Jurkat, Clone E6-1 (cell line): ENCODE results near the gene TNFSF4. TPM values are rescaled to one million over a fixed set of nuclear protein-coding genes. Genes with fewer than 3 reads are reported as not detected.
"Not testable (repeated sequence)": the region's sequence is repeated elsewhere in the genome, so short reads cannot be mapped to it uniquely, and the experiment has no call there.

Source experiments
- DNase-seq: peaks from one replicate; pipeline ENCODE4 v3.0.0-alpha.2; 2011; ENCODE audit warnings: low read depth, low spot score
- H3K4me3 ChIP-seq: 2 replicates; pipeline ENCODE4 v1.5.1; 2011; ENCODE audit warnings: mild to moderate bottlenecking, low read length, control low read depth, moderate library complexity
- polyA plus RNA-seq: library from polyadenylated mRNA; unstranded; fragments of >200 nt; gene quantifications from one replicate; pipeline ENCODE4 v1.2.1, GENCODE V29; 2012; ENCODE audit warnings: missing spikeins; ENCODE audit not compliant: insufficient read length, insufficient read depth

The TNFSF4 gene, protein sequence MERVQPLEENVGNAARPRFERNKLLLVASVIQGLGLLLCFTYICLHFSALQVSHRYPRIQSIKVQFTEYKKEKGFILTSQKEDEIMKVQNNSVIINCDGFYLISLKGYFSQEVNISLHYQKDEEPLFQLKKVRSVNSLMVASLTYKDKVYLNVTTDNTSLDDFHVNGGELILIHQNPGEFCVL
- 1.2 TPM for polyA plus RNA-seq

DNA sequence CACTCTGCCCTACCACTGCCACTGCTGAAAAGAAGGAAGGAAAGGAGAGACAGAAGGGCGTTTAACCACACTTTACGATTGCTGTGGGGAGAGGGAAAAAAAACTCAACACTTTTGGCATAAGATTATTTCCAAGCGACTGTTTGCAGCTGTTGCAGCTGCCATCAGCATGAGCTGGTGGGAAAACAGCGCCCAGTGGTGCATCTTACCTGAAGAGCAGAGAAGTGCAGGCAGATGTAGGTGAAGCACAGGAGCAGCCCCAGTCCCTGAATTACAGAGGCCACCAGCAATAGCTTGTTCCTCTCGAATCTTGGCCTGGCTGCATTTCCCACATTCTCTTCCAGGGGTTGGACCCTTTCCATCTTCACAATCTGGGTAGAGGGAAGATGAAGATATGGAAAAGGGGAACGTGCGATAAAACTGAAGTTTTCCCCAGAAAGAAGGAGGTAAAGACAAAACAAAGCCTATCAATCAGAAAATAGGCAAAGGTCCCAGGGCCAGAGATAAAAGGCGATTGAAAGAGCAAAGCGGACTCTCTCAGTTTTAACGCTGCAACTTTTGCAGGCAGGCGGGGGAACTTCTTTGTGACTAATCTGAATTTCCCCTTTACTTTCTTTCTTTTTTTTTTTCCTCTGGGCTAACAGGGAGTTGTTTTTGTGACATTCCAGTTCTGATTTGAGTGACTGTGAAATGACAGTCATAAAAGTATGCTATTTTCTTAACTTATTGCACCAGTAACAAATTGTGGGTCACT lies at the start of gene TNFSF4:
TSS of gene TNFSF4 (minus strand) at position 516 of the 753 bp plus-strand sequence. CDS start at position 361, 155 bp downstream.
- peak; percentile 94 for DNase-seq
- peak within 1 kb of the TSS; percentile 40 for H3K4me3 ChIP-seq

DNA sequence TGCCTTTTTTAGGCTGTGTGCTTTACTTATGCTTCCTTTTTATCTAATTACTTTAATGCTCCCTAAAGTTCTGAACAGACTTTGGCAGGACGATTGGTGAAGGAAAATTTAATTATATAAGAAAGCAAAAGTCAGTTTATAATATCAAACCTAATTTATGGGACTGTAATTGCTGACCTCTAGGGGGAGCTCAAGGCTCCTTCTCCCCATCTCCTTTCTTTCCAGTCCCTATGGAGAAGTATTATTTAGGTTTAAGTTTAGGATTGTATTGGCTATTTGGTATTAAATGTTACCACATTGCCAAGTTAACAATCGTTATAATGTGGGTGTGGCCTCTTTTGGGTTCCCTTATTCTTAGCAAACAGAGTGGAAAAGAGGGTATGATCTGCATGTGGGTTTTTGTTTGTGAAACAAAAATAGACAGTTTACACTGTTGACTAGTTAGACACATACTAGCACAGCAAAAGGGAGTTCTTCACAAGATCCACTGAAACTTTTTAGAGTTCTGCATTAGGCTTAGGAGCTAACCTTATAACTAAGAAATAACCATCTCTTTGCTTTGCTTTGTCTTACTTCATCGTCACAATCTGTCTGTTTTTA lies 48.2 kb upstream of the TNFSF4 start:
- H3K4me3 ChIP-seq: no peak overlapping the region
- DNase-seq: peak; percentile 2

DNA sequence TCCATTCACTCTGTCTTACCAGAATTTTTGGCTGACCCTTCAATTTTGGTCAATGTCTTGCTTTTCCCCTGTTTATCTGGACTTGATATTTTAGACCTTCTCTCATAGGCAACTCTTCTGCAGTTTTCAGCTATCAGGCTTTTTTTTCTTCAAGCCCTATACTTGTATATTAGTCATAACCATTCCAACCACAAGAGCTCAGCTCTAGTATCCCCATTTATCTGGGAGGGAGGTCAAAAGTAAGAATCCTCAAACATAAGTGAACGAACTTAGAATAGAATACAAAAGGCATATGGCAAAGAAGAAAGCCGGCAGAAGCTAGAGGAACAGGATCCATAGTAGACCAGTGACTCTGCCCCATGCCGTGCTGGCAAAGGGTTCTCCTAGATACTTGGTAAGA lies 45.9 kb upstream of the TNFSF4 start:
- no peak for DNase-seq
- H3K4me3 ChIP-seq: no peak overlapping the region

DNA sequence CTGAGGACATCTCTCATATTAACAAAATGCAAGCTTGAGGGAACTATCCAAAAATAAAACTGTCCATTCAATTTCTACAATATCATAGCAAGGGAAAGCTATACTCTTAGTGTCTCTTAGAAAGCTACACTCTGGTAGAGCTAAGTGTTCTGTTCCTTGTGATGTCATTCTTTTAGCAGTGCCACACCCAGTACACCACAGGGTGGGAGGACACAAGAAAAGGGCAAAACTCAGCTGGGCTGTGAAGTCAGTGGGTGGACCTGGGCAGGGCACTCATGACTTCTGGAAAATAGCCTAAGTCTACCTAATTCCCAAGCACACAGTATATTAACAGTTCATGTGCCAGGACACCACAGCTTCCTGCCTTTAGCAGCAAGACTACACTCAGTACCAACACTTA lies 42.2 kb upstream of the TNFSF4 start:
- no peak for DNase-seq

DNA sequence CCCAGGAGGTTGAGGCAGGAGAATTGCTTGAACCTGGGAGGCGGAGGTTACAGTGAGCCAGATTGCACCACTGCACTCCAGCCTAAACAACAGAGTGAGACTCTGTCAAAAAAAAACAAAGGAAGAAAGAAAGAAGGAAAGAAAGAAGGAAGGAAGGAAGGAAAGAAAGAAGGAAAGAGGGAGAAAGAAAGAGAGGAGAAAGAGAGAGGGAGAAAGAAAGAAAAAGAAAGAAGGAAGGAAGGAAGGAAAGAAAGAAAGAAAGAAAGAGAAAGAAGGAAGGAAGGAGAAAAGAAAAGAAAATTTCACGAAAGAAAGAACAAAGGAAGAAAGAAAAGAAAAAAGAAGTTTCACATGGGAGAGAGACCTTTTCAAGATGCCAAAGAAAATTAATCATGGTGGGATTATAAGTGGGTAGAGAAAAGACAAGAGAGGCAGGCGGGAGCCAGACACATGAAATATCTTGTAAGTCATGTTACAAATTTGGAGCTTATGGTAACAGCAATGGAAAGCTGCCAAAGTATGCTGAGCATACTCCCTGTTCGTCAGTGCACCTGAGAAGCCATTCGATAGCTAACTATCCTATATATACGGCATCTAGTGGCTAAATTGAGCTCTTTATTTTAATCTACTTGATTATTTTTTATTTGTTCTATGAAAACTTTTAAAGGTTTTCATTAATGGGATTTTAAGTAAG lies 41.3 kb upstream of the TNFSF4 start:
- H3K4me3 ChIP-seq: no peak overlapping the region
- DNase-seq: no peak

More for the DNA sequence above, 42.2 kb upstream of the TNFSF4 start:
- H3K4me3 ChIP-seq: no peak overlapping the region

DNA sequence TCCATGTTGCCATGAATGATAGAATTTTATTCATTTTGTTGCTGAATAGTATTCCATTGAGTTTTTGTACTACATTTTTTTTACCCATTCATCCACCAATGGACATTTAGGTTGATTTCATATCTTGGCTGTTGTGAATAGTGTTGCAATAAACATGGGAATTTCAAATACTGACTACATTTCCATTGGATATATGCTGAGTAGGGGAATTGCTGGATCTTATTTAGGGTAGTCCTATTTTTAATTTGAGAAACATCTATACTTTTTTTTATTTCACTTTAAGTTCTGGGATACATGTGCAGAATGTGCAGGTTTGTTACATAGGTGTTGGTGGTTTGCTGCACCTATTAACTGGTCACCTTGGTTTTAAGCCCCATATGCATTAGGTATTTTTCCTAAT lies 38.8 kb upstream of the TNFSF4 start:
- no peak overlapping the region for H3K4me3 ChIP-seq
- DNase-seq: no peak

DNA sequence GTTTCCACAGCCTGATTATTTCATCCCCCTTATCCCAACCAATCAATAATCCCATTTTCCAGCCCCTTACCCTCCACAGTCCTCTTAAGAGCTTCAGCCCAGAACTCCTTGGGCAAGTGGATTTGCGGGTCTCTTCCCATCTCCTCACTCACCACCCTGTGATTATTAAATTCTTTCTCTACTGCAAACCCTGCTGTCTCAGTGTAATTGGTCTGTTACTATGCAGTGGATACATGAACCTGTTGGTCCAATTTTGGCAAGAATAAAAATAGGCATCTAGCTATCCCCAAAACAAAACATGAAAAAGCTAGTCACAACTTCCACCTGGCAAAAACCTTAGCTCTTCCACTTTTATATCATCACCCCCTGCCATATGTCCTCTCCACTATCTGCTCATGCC lies 36.2 kb upstream of the TNFSF4 start:
- no peak for DNase-seq
- H3K4me3 ChIP-seq: no peak overlapping the region

DNA sequence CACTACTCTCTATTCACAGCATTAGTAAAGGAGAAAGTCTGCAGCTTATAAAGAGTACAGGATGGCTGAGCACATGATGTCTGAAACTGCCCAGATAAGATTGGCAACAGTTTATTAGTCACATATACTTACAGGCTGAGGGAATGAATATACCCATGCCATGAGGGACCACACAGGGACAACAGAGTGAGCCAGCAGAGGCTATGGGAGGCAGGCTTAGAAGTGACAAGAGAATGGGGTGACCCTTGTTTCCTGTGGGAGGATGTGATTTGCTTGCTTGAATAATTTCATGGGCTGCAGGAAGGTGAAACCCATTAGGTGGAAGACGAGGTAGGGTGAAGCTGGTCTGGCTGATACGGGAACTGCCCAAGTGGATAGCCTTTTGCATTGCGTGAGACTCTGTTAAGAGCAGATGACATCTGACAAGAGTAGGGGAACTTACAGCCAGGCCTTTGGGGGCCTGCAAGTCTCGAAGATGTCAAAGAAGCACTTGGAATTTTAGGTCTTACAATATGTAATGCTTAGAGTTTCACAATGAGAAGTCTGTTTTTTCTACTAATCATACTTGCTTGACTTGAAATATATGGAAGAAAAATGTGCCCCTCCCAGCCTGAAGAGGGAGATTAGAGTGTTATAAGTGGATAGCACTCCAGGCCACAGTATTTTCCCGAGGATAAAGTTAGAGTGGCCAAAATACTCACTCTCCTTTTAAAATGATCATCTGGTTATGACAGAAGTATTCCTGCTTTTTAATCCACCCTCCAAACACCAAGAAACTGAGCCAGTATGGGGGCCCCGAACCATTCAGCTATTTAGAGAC lies 34.6 kb upstream of the TNFSF4 start:
- no peak for DNase-seq
- no peak overlapping the region for H3K4me3 ChIP-seq

DNA sequence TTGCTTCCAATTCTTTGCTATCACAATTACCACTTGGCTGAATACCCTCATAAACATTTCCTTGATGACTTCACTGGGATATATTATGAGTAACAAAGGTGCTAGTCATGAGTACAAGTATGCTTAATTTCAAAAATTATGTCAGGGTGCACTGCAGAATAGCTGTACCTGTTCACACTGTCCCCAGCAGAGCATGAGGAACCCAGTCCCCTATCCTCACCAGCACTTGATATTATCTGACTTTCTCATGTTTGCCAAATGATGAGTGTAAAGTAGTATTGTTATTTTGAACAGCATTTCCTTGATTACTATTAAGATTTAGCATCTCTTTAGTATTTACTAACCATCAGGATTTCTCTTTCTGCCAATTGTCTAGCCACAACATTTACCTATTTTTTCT lies 33.5 kb upstream of the TNFSF4 start:
- no peak overlapping the region for H3K4me3 ChIP-seq
- no peak for DNase-seq

DNA sequence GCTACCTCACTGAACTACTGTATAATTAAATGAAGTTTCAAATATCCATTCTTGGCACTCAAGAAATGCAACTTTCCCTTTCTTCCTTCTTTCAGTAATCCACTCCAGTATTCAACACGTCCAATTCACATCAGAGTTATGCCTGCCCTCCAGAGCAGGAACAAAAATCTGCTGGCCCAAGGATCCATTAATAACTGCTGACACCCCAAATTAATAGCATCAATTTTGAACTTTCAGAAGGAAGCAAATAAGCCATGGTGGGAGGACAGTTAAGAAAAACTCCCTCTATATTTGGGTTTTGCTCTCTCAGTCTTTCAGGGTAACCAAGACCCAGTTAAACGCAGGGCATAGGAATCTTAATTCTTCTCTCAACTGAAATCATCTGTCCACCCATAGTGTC lies 31.9 kb upstream of the TNFSF4 start:
- DNase-seq: no peak

DNA sequence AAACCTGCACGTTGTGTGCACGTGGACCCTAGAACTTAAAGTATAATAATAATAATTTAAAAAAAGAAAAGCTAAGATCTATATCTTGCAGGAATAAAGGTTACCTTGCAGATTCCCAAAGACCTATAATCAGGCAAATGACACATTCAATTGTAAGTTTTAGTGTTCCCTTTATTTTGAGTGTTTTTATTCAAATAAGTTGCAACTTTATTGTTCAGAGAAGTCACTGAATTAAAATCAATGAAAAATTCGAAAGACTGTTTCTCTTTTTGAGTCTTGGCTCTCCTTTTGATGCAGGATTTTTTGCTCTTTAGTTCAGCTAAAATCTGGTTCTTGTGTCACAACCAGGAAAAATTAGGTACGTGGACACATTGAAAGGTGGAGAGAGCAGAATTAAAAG lies 27.8 kb upstream of the TNFSF4 start:
- H3K4me3 ChIP-seq: no peak overlapping the region
- DNase-seq: no peak

More for the DNA sequence above, 31.9 kb upstream of the TNFSF4 start:
- no peak overlapping the region for H3K4me3 ChIP-seq

DNA sequence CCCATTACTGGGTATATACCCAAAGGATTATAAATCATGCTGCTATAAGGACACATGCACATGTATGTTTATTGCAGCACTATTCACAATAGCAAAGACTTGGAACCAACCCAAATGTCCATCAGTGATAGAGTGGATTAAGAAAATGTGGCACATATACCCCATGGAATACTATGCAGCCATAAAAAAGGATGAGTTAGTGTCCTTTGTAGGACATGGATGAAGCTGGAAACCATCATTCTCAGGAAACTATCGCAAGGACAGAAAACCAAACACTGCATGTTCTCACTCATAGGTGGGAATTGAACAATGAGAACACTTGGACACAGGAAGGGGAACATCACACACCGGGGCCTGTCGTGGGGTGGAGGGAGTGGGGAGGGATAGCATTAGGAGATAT lies 27.3 kb upstream of the TNFSF4 start:
- DNase-seq, H3K4me3 ChIP-seq: not testable (repeated sequence)

DNA sequence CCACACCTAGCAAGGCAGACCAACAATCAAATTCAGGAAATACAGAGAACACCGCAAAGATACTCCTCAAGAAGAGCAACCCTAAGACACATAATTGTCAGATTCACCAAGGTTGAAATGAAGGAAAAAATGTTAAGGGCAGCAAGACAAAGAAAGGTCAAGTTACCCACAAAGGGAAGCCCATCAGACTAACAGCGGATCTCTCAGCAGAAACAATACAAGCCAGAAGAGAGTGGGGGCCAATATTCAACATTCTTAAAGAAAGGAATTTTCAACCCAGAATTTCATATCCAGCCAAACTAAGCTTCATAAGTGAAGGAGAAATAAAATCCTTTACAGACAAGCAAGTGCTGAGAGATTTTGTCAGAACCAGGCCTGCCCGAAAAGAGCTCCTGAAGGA lies 21.9 kb upstream of the TNFSF4 start:
- not testable (repeated sequence) for H3K4me3 ChIP-seq, DNase-seq

DNA sequence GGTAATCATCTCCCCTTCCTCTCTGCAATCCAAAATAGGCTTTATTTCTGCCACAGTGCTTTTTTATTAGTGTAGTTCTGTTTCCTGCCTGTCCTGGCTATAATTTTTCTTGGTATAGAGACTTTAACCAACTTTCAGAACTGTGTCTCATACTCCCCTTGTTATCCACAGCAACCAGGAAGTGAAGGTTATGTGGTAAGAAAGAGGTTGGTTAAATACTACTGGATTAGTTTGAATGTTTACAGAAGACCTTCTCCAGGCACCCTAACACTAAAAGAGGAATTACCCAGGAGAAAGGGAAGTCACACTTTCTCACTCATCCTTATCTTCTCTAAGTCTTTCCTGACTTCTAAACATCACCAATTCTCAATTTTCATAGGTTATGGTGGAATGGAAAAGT lies 17.8 kb upstream of the TNFSF4 start:
- H3K4me3 ChIP-seq: no peak overlapping the region
- DNase-seq: no peak

DNA sequence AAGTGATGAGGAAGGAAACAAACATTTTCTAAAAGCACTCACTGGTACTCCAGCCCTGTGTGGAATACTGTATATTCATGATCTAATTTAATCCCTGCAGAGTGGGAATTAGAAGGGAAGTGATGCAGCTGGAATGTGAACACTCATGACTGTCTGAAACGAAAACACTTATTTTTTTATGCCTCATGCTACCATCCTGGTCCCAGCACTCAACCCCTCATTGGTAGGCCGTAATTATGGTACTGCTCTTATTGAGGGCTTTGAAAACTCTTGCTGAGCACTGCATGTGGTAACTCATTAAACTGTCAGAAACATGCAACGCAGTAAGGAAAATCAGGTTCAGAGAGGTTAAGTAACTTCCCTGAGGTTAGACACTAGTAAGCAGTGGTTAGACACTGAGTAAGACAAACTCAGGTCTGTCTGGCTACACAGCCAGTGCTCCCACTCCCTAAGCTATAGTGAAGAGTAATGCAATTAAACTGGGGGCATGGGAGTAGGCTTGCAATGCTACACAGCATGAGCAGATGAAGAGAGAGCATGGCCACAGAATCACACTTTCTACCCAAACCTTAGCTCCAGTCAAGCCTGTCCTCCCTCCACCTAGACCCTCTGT lies 17.3 kb upstream of the TNFSF4 start:
- no peak for DNase-seq
- H3K4me3 ChIP-seq: no peak overlapping the region

DNA sequence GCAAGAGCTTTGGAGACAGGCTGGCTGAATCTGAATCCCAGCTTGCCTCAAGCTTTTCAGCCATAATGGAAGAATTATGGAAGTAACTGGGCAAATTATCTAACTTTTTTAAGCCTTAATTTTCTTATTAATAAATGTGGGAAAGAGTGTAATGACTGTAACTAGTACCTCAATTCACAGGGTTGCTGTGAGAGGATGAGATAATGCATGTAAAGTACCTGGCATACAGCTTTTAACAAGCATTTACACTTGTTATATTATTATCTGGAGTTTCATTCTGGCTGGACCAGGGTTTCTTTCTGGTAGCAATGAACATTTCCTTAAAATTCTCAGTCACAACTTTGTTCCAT lies 15.9 kb upstream of the TNFSF4 start:
- no peak for DNase-seq
- H3K4me3 ChIP-seq: no peak overlapping the region

DNA sequence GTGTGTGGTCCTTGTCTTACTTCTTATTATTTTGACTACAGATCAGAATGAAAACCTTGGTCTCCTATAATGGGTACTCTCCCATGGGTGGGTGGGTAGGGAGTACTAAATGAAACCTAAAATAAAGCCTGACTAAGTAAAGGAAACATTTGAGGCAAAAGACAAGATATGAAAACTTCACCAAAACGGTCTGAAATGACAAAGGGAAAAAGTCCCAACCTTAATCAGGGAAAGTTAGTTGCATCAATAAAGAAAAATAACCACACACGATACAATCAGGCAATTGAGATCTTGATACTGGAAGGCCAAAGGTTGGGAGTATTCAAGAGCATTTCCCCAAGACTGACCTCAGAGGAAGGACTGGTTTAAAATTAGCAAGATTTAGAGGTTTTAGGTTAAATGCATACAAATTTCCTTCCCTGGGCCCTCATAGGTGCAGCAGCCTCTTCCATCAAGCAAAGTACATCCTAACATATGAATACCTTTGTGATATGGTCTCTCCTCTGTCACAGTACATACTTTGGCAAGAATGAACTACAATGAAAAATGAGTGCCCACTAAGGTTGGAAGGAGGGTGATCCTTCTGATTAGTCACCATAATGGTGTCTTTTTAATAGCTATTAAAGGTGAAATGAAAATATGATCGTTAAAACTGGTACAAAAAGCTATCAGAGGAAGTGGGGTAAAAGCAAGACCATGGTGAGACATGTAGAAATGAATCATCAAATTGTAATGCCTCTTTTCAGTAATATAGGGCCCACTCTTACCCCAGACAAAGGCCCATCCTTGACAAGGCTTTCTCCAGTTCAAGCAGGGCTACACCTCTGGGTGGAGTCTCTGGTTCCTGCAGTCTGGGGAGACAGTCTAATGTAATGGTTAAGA lies 15.3 kb upstream of the TNFSF4 start:
- DNase-seq: no peak
- H3K4me3 ChIP-seq: no peak overlapping the region

DNA sequence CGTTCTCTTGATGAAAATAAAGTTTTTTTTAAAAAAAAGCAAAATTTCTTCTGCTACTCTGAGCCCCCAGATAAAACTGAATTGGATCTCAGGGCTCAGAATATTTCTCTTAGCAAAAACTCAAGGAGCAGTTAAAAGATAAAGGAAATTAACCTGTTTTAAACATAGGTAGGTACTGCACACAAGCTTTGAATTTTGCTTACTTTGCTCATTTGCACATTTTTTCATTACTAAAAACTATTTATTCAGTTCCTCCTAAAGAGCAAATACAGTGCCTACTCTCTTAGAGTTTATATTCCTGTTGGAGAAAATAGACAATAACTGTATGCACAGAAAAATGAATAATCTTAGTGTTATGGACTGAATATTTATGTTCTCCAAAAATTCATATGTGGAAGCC lies 13.0 kb upstream of the TNFSF4 start:
- DNase-seq: no peak
- no peak overlapping the region for H3K4me3 ChIP-seq
